Kidney (tissue), 14 donors: Measurements from ENCODE around the gene ZC3H6. TPM values are rescaled to one million over a fixed set of nuclear protein-coding genes. Genes with fewer than 3 reads are reported as not detected.

Experiments used
- DNase-seq, 5 donors: peaks; one replicate each; pipeline ENCODE4 v3.0.0-alpha.2; 2013 to 2020
- FAIRE-seq: peaks from 2 replicates; lab custom pipeline; 2012; peaks lifted over from hg19 to GRCh38; lab: Jason Lieb, UNC
- H3K27ac ChIP-seq, 2 donors: one replicate each; pipeline ENCODE4 v1.7.0; 2013; ENCODE audit warnings: low read depth in 2 of 2, low read length in 2 of 2, inconsistent platforms in 1 of 2
- H3K27me3 ChIP-seq: one replicate; pipeline ENCODE4 v1.7.1; 2013; ENCODE audit warnings: low read length, inconsistent platforms; ENCODE audit not compliant: control insufficient read depth, insufficient read depth
- H3K36me3 ChIP-seq, 3 donors: one replicate each; pipeline versions ENCODE4 v1.7.0 to v1.7.1; 2013; ENCODE audit warnings: low read length in 3 of 3, control low read depth in 1 of 3, inconsistent platforms in 1 of 3; ENCODE audit not compliant: insufficient read depth in 3 of 3, control insufficient read depth in 2 of 3
- H3K4me1 ChIP-seq, 3 donors: one replicate each; pipeline versions ENCODE4 v1.7.0 to v1.7.1; 2013; ENCODE audit warnings: low read length in 3 of 3, inconsistent platforms in 1 of 3, low read depth in 1 of 3; ENCODE audit not compliant: control insufficient read depth in 2 of 3, insufficient read depth in 2 of 3
- H3K4me3 ChIP-seq, 3 donors: one replicate each; pipeline versions ENCODE4 v1.7.0 to v1.8.1; 2013; ENCODE audit warnings: low read length in 3 of 3, control low read depth in 1 of 3, inconsistent platforms in 1 of 3
- H3K9ac ChIP-seq, 3 donors: one replicate each; pipeline versions ENCODE4 v1.7.0 to v1.7.1; 2013; ENCODE audit warnings: low read length in 3 of 3, control low read depth in 1 of 3, inconsistent platforms in 1 of 3
- H3K9me3 ChIP-seq, 3 donors: one replicate each; pipeline versions ENCODE4 v1.7.0 to v1.7.1; 2013; ENCODE audit warnings: low read length in 3 of 3, control low read depth in 1 of 3, inconsistent platforms in 1 of 3; ENCODE audit not compliant: control insufficient read depth in 2 of 3, insufficient read depth in 1 of 3
- CTCF ChIP-seq: IDR thresholded peaks from 3 replicates; pipeline ENCODE4 v1.5.1; 2012; ENCODE audit warnings: mild to moderate bottlenecking, moderate library complexity, borderline replicate concordance; ENCODE audit not compliant: insufficient read depth; ENCODE audit errors: extremely low read depth
- intact Hi-C: fragments of 100-400 bp; cut with DNase I; formaldehyde crosslinking; loops from one replicate; pipeline ENCODE4 v1.11.1; 2022
- polyA plus RNA-seq: library from polyadenylated mRNA; stranded (reverse); fragments of 350-450 nt; fragmentation: Illumina TruSeq; extraction: RNeasy Lipid Tissue Mini Kit (QIAGEN cat#74804); gene quantifications from one replicate; pipeline ENCODE4 v1.2.3, GENCODE V29; 2014; ENCODE audit warnings: low read depth, low replicate concordance; ENCODE audit not compliant: insufficient read depth
- total RNA-seq: library from RNA; stranded (reverse); fragmentation: NEBNext Ultra II Directional; extraction: Animal tissue kit (Norgen Biotek cat#: 25700); gene quantifications from one replicate; pipeline ENCODE4 v1.2.1, GENCODE V29; 2021
- donor health status: control.
- donor health status: control.
- donor health status: control.
- donor health status: control.
- donor health status: control.
- donor health status: DM: yes; HTN: yes; CAD: no.
- donor health status: Normal renal cell carcinoma (clear cell type).

ZC3H6 gene
- total and polyA plus RNA-seq, 2 donors from 2014 or later, result 1.4 to 17.1 TPM

- peaks cover 0 to 3% (median 0%) of the 10 kb centered on the region in 3 donors for H3K36me3 ChIP-seq
- FAIRE-seq, result no peak
- intact Hi-C loops, result no loop called here
- H3K27me3 ChIP-seq, result no peaks in the 10 kb centered on the region
- no peak overlapping the region for H3K9ac ChIP-seq
- H3K27ac ChIP-seq, result no peak overlapping the region
- TF ChIP-seq CTCF, result no peak
- DNase-seq, result no peak
- H3K4me3 ChIP-seq, result no peak overlapping the region
- no peaks in the 10 kb centered on the region for H3K4me1 ChIP-seq
- no peaks in the 10 kb centered on the region for H3K9me3 ChIP-seq
These were observed 45.0 kb upstream of the ZC3H6 start for GRCh38 chr2:112230371-112230770.

- no peak for FAIRE-seq
These were observed 35.5 kb upstream of the ZC3H6 start for GRCh38 chr2:112239862-112240261.

GRCh38 chr2:112242384-112242783 lies 33.0 kb upstream of the ZC3H6 start:
- Histone ChIP-seq H3K36me3 (peaks cover 0 to 8% (median 4%) of the 10 kb centered on the region in 3 donors), H3K9me3 (no peaks in the 10 kb centered on the region), H3K27ac (no peak overlapping the region), H3K9ac (no peak overlapping the region), H3K4me1 (no peaks in the 10 kb centered on the region), H3K27me3 (no peaks in the 10 kb centered on the region), H3K4me3 (no peak overlapping the region)
- DNase-seq, result no peak
- intact Hi-C loops, result no loop called here
- FAIRE-seq, result no peak
- TF ChIP-seq CTCF, result no peak

More at GRCh38 chr2:112239862-112240261, 35.5 kb upstream of the ZC3H6 start:
- Histone ChIP-seq H3K9me3 (no peaks in the 10 kb centered on the region), H3K27ac (no peak overlapping the region), H3K4me3 (no peak overlapping the region), H3K36me3 (peaks cover 0 to 3% (median 2%) of the 10 kb centered on the region in 3 donors), H3K27me3 (no peaks in the 10 kb centered on the region), H3K9ac (no peak overlapping the region), H3K4me1 (no peaks in the 10 kb centered on the region)
- no peak for TF ChIP-seq CTCF
- intact Hi-C loops, result no loop called here
- DNase-seq, result no peak

GRCh38 chr2:112243233-112243632 lies 32.2 kb upstream of the ZC3H6 start:
- no peak overlapping the region for H3K27ac ChIP-seq
- DNase-seq (no peak), FAIRE-seq (no peak)
- no peak overlapping the region for H3K4me3 ChIP-seq
- no peaks in the 10 kb centered on the region for H3K27me3 ChIP-seq
- peaks cover 0 to 8% (median 4%) of the 10 kb centered on the region in 3 donors for H3K36me3 ChIP-seq
- intact Hi-C loops, result no loop called here
- no peak overlapping the region for H3K9ac ChIP-seq
- H3K9me3 ChIP-seq, result no peaks in the 10 kb centered on the region
- no peaks in the 10 kb centered on the region for H3K4me1 ChIP-seq
- TF ChIP-seq CTCF, result no peak
